ENCODE measurements around the gene CITED1. TPM values are rescaled to one million over a fixed set of nuclear protein-coding genes. Genes with fewer than 3 reads are reported as not detected.

Gene CITED1
- total RNA-seq, 1 experiment from 2014 or later, result 0.58 TPM

DNA sequence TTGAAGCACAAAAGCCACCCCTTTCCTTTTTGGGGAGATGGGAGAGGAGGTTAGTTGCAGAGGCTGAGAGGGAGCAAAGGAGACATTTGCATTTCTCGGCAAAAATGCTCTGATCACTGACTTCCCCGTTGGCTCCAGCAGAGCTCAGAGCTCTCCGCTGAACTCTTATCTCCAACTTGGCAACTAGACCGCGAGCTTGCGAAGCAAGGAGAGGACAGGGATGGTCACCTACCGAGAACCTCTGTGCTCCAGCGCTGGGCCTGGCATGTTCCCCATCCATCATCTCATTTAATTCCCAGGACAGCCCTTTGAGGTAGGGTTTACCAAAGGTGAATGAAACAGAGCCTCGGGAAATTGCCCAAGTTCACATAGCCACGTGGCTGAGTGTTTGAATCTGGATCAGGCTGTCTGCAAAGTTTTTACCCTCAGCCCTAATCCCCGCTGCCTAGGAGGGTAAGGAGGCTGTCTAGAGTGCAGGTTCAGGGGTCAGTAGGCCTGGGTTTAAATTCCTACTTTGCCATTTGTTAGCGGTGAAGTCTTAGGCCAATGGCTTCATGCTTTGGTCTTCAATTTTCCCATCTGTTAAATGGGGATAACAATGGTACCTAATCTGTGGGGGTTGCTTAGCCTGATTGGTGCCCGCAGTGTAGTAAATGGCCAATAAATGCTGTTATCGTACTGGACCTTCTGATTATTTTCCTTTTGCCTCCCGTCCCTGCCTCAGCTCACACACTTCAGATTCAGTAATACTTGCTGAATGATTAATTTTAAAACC is 3.8 kb upstream of the CITED1 start:
- in situ Hi-C loops (cut with HindIII; ENCODE audit: low sequenced_read_pairs), result no loop called here
- peak; percentile 1 for DNase-seq (ENCODE audit: low spot score)

DNA sequence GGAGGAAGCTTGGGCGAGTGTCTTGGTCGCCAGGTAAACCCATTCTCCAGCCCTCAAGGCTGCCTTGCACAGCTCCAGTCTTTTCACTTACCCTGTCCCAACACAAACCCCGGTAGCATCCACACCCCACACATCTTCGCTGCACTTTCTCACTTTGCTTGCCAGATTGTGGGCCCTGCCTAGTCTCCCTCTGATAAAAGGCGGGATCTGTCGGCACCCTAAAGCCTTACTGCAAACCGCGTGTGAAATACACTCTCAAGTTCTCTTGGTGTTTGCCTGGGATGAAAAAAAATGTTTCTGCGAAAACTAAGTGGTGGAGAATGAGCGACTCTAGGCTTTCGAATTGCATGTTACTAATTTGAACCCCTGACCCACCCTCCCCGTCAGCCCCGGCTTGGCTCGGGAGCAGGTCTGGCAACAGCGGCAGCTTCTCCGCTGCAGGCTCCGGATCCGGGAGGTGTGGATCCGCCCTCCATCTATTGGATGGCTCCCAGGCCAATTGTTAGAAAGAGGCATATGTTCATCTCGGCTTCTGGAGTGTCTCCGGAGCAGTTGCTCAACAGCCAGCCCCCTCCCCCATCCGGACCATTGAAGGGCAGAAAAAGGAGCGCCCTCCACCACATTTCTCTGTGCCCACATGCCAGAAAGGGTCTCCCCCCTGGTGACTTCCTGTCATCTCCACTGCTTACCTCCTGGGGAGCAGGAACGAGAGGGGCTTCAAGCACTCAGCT is 3.0 kb upstream of the CITED1 start:
- in situ Hi-C loops (cut with HindIII; ENCODE audit: low sequenced_read_pairs), result no loop called here
- peak; percentile 75 for DNase-seq (ENCODE audit: low spot score)

DNA sequence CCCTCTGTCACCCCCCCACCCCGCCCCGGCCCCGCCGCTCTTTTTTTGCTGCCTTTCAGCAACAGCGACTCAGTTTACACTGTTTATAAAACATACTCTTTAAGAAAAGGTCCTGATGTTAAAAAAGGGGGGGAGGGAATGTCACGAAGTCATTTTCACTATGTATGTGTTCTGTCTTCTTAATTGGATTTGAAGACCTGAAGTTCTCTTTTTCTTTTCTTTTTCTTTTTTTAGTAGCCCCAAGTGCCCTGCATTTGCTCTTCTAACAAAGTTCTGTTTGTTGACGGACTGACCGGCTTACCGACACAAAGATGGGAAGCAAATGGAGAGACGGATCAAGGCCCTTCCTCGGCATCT is 2.5 kb upstream of the CITED1 start:
- no peak for DNase-seq (ENCODE audit: low spot score)
- in situ Hi-C loops (cut with HindIII; ENCODE audit: low sequenced_read_pairs), result no loop called here

DNA sequence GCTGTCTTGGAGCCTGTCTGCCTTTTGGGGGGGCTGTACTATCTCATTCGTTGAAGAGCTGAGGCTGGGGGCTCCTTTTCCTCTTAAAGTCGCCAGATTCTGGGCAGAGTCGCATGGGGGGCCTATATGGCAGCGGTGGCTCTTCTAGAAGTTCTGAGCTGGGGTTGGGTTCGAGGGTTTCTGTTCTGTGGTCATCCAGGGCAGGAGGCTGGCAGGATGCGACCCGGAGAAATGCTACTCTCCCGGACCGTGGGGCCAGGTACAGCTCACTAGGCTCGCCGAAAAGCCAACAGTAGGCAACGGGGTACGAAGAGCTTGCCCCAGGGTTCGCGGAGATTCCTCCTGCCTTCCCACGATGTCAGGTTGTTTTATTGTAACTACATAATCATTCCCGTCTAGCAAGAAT is 1.9 kb upstream of the CITED1 start:
- in situ Hi-C loops (cut with HindIII; ENCODE audit: low sequenced_read_pairs), result no loop called here
- DNase-seq (ENCODE audit: low spot score), result no peak

DNA sequence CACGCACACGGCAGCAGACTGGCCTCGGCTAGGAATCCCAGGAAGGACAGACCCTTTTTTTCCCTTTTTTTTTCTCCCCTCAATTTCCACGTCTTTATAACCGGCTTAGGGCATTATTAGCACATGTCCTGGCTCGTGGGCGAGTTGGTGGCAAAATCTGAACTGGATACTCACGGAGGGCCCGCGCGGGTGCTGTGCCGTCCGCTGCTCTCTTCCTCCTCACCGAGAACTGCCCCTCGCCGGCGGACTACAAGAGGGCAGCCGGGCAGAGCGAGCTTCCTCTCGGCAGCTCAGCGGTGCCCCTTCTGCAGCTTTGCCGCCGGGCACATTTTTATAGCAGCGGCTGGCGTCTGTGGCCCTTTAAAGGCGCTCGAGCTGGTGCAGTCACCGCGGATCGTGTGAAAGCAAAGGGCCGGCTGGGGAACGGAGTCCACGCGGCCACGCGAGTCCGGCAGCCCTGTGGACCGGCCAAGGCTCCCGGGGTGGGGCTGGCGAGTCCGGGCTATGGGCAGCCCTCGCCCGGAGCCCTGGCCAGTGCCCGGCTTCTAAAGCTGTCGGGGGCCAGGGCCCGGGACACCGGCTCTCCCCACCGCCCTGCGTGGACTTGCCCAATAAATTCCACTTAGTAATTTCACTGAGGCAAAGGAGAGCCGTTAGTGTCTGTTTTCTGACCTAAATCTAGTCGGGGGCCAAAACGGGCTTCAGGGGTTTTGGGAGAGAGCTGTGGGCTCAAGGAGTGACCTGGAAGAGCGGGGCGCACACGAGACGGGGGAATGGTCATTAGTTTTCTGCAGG is 1.3 kb upstream of the CITED1 start:
- in situ Hi-C loops (cut with HindIII; ENCODE audit: low sequenced_read_pairs), result no loop called here
- peak; percentile 72 for DNase-seq (ENCODE audit: low spot score)

DNA sequence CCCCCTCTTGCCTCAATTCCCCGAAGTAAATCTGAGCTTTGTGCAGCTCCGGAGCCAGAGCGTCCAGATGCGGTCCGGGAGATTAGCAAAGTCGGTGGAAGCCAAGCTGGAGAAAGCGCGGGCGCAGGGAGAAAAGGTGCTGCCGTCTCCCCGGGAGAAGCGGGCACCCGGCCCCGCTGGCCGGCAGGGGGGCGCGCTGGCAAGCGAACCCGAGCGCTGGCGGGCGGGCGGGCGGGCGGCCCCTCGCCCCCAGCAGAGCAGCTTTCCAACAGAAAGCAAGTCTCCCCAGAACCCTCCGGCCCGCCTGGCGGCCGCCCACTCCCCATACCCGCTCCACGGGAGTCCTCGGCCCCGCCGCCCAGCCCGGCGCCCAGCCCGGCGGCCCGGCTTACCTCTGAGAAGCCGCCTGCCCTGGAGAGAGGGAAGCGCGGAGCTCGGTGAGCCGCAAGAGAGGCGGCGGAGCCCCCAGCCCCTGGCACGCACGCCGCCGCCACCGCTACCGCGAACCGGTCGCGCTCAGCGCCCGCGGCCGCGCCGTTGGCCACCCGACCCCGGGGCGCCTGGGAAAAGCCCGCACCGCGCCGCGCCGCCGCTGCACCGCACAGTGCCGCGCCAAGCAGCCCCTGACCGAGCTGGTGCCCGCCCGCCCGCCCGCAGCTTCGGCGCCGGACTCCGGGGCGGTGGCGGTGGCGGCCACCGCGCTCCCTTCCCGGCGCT is 529 bp upstream of the CITED1 start:
- DNase-seq (ENCODE audit: low spot score), result no peak
- in situ Hi-C loops (cut with HindIII; ENCODE audit: low sequenced_read_pairs), result no loop called here

DNA sequence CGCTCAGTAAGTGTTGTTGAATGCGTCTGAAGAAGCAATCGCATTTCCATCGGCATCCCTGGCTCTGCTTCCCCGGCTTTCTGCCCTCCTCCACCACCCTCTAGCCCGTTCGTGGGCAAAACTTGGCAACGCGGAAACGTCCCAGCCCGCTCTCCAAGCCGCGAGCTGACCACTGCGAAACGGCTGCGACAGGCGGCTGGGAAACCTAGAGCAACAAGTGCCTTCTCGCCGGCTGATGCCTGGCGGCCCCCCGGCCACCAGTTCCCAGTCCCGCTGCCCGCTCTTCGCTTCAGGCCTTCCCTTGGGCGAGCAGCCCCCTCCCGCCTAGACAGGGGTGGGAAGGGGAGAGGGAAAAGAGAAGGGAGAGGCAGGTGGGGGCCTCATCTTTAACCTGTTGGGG is 837 bp downstream of the CITED1 start:
- DNase-seq (ENCODE audit: low spot score), result peak; percentile 13
- in situ Hi-C loops (cut with HindIII; ENCODE audit: low sequenced_read_pairs), result no loop called here

DNA sequence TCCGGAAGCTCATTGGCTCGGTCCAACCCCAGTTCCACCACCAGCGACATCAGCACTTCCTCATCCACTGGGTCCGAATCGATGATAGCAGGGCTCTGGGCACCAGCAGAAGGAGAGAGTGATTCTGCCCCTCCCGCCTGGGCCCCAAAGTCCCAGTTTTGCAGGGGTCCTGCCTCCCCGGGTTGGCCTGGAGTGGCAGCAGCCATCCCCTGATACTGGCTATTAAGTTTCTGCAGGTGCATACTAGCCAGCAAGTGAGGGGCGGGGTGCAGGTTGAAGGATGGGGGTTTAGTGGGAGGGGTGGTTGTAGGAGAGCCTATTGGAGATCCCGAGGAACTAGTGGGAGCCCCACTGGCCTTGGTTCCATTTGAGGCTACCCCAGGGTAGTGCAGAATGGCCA is 3.9 kb downstream of the CITED1 start:
- DNase-seq (ENCODE audit: low spot score), result no peak
- in situ Hi-C loops (cut with HindIII; ENCODE audit: low sequenced_read_pairs), result no loop called here

DNA sequence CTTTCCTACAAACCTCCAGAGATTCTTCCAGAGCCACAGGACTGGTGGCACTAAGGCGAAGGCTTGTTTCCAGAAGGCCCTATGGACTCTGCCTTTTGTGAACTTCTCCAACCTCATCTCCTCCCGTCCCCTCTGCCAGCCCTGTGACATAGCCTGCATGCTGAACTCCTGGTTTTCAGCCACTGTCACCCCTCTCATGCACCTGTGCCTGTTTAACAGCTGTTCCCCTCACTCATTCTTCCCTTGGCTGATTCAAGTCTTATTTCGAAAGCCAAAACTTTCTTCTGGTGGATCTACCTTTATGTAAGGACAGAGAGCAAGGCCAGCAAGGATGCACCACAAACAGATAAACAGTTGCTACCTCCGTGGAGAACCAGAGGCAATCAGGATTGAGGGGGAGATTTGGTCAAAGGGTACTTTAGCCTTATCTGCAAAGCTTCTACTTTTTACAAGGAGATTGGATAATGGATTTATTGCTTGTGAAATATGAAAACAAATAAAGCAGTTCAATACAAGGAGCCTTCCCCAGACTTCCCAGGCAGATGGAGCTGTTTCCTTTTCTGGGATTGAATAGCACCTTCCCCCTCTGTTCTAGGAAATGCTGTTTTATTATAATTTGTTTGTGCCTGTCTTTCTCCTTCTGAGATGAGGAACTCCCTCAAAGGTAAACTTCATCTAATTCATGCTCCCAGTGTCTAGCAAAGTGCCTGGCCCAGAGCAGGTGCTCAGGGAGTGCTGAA is 5.7 kb downstream of the CITED1 start:
- in situ Hi-C loops (cut with HindIII; ENCODE audit: low sequenced_read_pairs), result no loop called here
- DNase-seq (ENCODE audit: low spot score), result no peak

DNA sequence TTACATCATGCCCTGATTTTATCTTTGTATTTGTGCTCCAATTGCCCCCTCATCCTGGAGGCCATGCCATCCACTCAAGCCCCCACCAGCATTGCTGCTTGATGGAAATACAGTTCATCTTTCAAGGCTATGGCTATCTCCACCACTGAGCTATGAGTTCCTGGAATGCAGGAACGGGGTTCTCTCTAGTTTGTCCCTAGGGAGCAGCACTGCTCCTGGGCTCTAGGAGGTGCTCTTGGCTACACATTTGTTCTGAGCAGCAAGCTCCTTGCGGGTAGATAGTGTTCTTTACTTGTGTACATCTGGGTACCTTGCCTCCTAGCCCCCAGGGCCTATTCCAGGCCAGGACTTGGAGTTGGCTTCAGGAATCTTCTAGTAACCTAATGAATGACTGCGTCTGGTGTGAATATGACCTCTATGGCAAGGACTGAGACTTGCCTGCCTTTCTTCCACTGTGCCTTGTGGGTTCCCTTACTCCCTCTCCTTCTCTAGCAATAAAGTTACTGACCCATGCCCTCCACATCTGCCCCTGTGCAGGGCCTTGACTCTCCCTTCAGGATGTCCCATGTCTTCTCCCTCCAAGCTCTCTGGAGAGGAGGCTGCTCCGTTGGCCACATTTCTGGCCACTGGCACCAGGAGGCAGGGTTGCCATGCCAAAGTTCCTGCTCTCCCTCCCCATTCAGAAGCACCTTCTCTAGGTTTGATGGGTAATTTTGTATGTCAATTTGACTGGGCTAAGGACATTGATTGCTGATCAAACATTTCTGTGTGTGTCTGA is 7.6 kb downstream of the CITED1 start:
- in situ Hi-C loops (cut with HindIII; ENCODE audit: low sequenced_read_pairs), result no loop called here
- no peak for DNase-seq (ENCODE audit: low spot score)

DNA sequence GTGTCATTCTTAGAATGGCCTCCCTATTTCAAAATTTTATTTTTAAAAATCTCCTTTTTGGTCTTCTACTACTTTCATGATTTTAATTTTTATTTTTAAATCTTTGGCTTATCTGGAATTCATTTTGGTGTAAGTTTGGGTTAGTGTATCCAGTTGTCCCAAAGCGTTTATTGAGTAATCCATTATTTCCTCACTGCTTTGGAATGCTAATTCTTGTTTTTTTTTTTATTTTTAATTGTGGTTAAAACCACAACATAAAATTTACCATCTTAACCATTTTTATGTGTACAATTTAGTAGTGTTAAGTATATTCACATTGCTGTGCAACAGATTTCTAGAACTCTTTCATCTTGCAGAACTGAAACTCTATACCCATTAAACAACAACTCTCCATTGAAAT is 8.7 kb downstream of the CITED1 start:
- DNase-seq (ENCODE audit: low spot score), result no peak
- in situ Hi-C loops (cut with HindIII; ENCODE audit: low sequenced_read_pairs), result no loop called here

DNA sequence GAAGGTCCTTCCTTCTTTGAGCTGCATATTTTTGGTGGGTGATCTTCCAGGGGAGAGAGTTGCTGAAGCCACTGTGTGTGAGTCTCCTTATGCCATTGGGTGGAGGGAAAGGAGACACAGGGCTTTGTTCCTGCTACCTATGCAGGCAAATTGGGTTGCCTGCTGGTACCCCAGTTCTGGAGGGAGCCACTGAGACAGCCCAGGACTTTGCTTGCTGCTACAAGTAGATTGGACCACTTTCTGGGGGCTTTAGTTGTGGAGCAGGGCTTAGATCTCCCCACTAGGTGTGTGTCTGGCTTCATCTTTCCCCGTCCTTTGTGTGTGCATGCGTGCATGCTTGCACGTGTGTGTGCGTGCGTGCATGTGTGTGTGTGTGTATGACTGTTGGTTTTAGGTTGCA is 10.0 kb downstream of the CITED1 start:
- no peak for DNase-seq (ENCODE audit: low spot score)
- in situ Hi-C loops (cut with HindIII; ENCODE audit: low sequenced_read_pairs), result no loop called here

DNA sequence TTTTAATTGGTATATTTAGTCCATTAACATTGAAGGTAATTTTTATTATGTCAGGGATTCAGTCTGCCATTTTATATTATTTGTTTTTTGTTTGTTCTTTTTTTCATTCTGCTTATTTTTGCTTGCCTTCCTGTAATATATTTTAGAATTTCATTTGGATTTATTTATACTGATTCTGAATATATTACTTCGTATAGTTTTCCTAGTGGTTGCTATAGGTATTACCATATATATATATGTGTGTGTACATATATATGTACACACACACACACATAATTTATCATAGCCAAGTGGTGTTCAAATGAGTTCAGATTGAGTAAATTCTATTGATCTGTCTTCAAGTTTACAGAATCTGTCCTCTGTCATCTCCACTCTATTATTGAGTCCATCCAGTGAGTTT is 11.2 kb downstream of the CITED1 start:
- in situ Hi-C loops (cut with HindIII; ENCODE audit: low sequenced_read_pairs), result no loop called here
- DNase-seq (ENCODE audit: low spot score), result no peak

DNA sequence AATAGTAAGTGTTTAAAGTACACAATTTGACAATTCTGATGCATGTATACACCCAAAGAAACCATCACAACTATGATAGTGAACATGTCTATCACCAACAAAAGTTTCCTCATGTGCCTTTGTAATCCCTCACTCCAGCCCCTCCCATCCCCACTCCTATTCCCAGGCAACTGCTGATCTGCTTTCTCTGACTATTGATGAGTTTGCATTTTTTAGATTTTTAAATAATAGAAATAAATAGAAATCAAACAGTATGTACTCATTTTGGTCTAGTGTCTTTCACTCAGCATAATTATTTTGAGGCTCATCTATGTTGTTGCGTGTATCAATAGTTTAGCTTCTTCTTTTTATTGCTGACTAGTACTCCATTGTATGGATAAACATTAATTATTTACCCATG is 23.4 kb downstream of the CITED1 start:
- in situ Hi-C loops (cut with HindIII; ENCODE audit: low sequenced_read_pairs), result no loop called here
- no peak for DNase-seq (ENCODE audit: low spot score)

DNA sequence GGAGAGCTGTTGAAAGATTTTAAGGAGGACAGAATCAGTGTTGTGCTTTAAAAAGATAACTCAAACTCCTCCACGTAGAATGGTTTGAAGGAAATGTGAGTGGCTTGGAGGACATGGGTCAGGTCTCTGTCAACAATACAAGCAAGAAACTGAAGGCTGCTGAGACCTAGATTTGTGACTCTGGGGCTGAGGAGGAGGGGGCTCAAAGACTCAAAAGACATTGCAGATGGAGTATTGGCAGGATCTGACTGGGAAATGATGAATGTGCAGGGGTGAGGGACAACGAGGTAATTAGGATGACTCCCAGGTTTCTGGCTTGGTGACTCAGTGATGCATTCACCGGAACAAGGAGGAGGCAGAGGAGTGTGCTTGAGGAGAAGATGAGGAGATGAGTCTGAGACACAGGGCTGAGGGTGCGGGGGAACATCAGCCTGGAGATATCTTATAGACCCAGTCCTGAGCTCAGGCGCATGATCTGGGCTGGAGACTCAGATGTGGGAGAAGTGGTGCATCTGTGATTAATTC is 25.3 kb downstream of the CITED1 start:
- in situ Hi-C loops (cut with HindIII; ENCODE audit: low sequenced_read_pairs), result no loop called here
- no peak for DNase-seq (ENCODE audit: low spot score)

DNA sequence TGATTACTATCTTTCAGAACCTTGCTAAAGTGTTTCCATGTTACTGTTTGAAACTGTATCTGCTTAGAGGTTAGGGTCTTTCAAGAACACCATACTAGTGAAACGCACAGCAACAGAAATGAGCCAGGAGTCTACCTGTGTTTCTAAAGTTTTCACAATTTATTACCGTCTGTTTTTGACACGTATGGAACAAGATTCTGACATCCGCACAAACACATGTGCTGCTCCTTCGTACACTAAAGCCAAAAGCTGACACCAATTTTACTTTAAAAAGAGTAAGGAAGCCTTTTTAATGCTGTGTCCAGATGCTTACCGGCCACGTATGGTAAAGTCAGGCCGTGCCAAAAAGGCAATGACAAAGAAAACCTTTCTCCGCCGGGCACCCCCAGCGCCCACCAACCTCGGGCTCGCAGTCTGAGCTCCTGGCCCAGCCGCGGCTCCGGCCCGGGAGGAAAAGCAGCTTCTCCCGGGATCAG is 29.2 kb downstream of the CITED1 start:
- no peak for DNase-seq (ENCODE audit: low spot score)
- in situ Hi-C loops (cut with HindIII; ENCODE audit: low sequenced_read_pairs), result no loop called here

DNA sequence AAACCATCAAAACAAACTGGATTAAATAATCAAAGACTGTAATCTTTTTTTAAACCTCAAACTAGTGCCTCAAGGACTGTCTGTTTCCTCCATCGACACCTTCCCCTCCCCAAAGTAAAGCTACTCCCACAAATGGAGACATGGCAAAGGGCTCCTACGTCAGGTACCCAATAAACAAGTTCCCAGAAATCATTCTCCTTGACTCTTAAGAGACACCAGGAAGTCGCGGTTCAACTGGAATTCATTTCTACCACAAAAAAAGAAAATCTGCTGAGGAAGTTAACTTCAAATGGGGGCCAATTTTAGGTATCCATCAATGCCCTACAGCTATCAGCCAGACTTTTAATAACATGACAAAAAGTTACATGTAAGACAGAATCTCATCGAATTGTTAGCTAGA is 31.2 kb downstream of the CITED1 start:
- in situ Hi-C loops (cut with HindIII; ENCODE audit: low sequenced_read_pairs), result no loop called here
- DNase-seq (ENCODE audit: low spot score), result no peak

DNA sequence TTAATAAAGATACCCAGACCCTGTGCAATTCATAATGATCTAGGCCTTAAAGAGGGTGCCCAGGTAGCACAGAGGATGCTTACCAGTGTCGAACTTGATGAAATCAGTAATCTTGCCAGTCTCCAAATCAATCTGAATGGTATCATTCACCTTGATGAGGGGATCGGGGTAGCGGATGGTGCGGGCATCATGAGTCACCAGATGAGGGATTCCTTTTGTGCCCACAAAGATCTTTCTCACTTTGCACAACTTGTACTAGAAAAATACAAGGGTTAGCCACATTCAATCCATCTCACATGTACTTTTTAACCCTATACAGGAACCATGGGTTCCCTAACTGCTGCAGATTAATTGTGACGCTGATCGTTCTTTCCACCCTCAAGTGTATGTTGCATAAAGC is 32.0 kb downstream of the CITED1 start:
- in situ Hi-C loops (cut with HindIII; ENCODE audit: low sequenced_read_pairs), result no loop called here
- DNase-seq (ENCODE audit: low spot score), result no peak

Measured in G401 (cell line).